Measurements from ENCODE around the gene MTARC1.

DNA sequence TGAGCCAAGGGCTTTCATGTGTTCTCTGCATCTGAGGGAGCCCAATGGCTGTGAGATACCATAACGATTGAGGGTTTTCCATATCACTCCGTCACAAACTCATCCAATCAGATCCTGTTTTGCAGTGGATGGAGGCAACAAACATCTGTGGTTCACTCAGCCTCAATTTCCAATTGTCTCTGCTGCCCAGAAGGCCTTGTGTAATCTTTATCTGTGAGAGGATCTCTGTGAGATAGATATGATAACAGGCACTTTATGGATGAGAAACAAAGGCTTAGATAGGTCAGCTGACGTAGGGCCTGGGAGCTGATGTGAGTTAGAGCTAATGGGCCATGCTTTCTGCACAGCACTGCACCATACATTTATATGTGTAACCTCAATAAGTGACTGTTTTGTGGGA is 3.3 kb upstream of the MTARC1 start:
- TF ChIP-seq, protein P1, sequence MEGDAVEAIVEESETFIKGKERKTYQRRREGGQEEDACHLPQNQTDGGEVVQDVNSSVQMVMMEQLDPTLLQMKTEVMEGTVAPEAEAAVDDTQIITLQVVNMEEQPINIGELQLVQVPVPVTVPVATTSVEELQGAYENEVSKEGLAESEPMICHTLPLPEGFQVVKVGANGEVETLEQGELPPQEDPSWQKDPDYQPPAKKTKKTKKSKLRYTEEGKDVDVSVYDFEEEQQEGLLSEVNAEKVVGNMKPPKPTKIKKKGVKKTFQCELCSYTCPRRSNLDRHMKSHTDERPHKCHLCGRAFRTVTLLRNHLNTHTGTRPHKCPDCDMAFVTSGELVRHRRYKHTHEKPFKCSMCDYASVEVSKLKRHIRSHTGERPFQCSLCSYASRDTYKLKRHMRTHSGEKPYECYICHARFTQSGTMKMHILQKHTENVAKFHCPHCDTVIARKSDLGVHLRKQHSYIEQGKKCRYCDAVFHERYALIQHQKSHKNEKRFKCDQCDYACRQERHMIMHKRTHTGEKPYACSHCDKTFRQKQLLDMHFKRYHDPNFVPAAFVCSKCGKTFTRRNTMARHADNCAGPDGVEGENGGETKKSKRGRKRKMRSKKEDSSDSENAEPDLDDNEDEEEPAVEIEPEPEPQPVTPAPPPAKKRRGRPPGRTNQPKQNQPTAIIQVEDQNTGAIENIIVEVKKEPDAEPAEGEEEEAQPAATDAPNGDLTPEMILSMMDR (IDR thresholded peaks at IDR 0.05), result no peak
- TF ChIP-seq POLR2A (IDR thresholded peaks at IDR 0.05), result no peak
